Ovary (tissue), 3 donors: ENCODE measurements around the gene KRT24.
"Not testable (repeated sequence)": the region's sequence is repeated elsewhere in the genome, so short reads cannot be mapped to it uniquely, and the experiment has no call there.

Experiments
- EP300 ChIP-seq: sonication (generic); formaldehyde crosslinking; IDR thresholded peaks from one replicate; pipeline ENCODE4 v1.6.1; 2017; ENCODE audit warnings: antibody characterized with exemption
- POLR2A ChIP-seq: fragments of 450-650 bp; IDR thresholded peaks from one replicate; pipeline ENCODE4 v1.6.1; 2017; ENCODE audit warnings: antibody characterized with exemption, mild to moderate bottlenecking, moderate library complexity
- TF ChIP-seq, protein P1 (sequence below), 3 donors: fragments of 450-650 bp in 2 of 3; fragments of 200-600 bp in 1 of 3; IDR thresholded peaks; one replicate each; pipeline versions ENCODE4 v1.5.1 to v1.8.0; 2016 to 2022; ENCODE audit warnings: antibody characterized with exemption in 3 of 3, mild to moderate bottlenecking in 1 of 3
- donor health status: DM: no; HTN: no; CAD: no.

DNA sequence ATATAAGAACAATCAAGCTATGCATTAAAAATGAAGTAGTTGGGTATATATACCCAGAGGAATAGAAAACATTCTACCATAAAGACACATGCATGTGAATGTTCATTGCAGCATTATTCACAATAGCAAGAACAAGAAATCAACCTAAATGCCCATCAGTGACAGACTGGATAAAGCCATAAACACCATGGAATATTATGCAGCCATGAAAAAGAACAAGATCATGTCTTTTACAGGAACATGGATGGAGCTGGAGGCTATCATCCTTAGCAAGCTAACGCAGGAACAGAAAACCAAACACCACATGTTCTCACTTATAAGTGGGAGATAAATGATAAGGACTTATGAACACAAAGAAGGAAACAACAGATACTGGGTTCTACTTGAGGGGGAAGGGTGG is 45.1 kb upstream of the KRT24 start:
- TF ChIP-seq POLR2A, EP300: not testable (repeated sequence)
- TF ChIP-seq, protein P1, sequence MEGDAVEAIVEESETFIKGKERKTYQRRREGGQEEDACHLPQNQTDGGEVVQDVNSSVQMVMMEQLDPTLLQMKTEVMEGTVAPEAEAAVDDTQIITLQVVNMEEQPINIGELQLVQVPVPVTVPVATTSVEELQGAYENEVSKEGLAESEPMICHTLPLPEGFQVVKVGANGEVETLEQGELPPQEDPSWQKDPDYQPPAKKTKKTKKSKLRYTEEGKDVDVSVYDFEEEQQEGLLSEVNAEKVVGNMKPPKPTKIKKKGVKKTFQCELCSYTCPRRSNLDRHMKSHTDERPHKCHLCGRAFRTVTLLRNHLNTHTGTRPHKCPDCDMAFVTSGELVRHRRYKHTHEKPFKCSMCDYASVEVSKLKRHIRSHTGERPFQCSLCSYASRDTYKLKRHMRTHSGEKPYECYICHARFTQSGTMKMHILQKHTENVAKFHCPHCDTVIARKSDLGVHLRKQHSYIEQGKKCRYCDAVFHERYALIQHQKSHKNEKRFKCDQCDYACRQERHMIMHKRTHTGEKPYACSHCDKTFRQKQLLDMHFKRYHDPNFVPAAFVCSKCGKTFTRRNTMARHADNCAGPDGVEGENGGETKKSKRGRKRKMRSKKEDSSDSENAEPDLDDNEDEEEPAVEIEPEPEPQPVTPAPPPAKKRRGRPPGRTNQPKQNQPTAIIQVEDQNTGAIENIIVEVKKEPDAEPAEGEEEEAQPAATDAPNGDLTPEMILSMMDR (IDR thresholded peaks at IDR 0.05) = not testable (repeated sequence)
